Panc1 (cell line): ENCODE data around the gene CDH23. TPM values are rescaled to one million over a fixed set of nuclear protein-coding genes. Genes with fewer than 3 reads are reported as not detected.

Experiments used
- ATAC-seq: fragments of 200-7000 bp; cut with Tn5 transposase; 2 replicates; pipeline ENCODE4 v1.9.1; 2020; ENCODE audit warnings: mild to moderate bottlenecking, moderate library complexity
- BruUV-seq: library from RNA; stranded (reverse); fragments of 400-500 nt; replicated peaks from 2 replicates; lab custom pipeline; 2021; lab: Mats Ljungman, UMichigan
- CTCF ChIA-PET: fragments of 300-600 bp; sonication (Branson Sonifier 250); formaldehyde crosslinking; loops from one replicate; lab custom pipeline; 2022; ENCODE audit warnings: antibody characterized with exemption; lab: Charles Lee
- POLR2A ChIA-PET: fragments of 300-600 bp; sonication (Branson Sonifier 250); formaldehyde crosslinking; loops from one replicate; lab custom pipeline; 2022; ENCODE audit warnings: antibody characterized with exemption; lab: Charles Lee
- DNase-seq: peaks from one replicate; pipeline ENCODE4 v3.0.0-alpha.2; 2010; ENCODE audit warnings: low read depth, low spot score
- H3K27ac ChIP-seq: 2 replicates; pipeline ENCODE4 v1.5.1; 2011; ENCODE audit warnings: mild to moderate bottlenecking, low read length, inconsistent platforms
- H3K27me3 ChIP-seq: fragments of 200-500 bp; sonication (Bioruptor generic); 2 replicates; pipeline ENCODE4 v1.6.0; 2014; ENCODE audit warnings: low read length, inconsistent platforms; ENCODE audit not compliant: control insufficient read depth, insufficient read depth
- H3K36me3 ChIP-seq: fragments of 200-500 bp; sonication (Bioruptor generic); 2 replicates; pipeline ENCODE4 v1.5.1; 2014; ENCODE audit warnings: inconsistent platforms, mild to moderate bottlenecking, low read length, moderate library complexity; ENCODE audit not compliant: control insufficient read depth, insufficient read depth
- H3K4me1 ChIP-seq: 2 replicates; pipeline ENCODE4 v1.5.1; 2011; ENCODE audit warnings: inconsistent platforms, mild to moderate bottlenecking, low read length, moderate library complexity; ENCODE audit not compliant: control insufficient read depth, insufficient read depth
- H3K4me3 ChIP-seq, 2 experiments: 2 replicates each; pipeline ENCODE4 v1.5.1; 2011 to 2012; ENCODE audit warnings: low read depth in 2 of 2, low read length in 2 of 2, mild to moderate bottlenecking in 2 of 2, inconsistent platforms in 1 of 2, moderate library complexity in 1 of 2
- H3K9me3 ChIP-seq: fragments of 200-500 bp; sonication (Bioruptor generic); 2 replicates; pipeline ENCODE4 v1.5.1; 2014; ENCODE audit warnings: low read depth, mild to moderate bottlenecking, inconsistent platforms, low read length, moderate library complexity; ENCODE audit not compliant: control insufficient read depth, insufficient read depth
- CTCF ChIP-seq: fragments of 450-650 bp; IDR thresholded peaks from 2 replicates; pipeline ENCODE4 v1.5.1; 2017; ENCODE audit warnings: mild to moderate bottlenecking
- POLR2AphosphoS5 ChIP-seq: IDR thresholded peaks from 2 replicates; pipeline ENCODE4 v1.6.1; 2012; ENCODE audit warnings: mild to moderate bottlenecking, low read depth, low read length, moderate library complexity
- REST ChIP-seq, 2 experiments: IDR thresholded peaks; 2 replicates each; pipeline ENCODE4 v1.6.1; 2011 to 2012; ENCODE audit warnings: low read depth in 2 of 2, control low read depth in 1 of 2, low read length in 1 of 2, mild to moderate bottlenecking in 1 of 2, moderate library complexity in 1 of 2; ENCODE audit not compliant: insufficient read depth in 1 of 2
- SIN3A ChIP-seq: IDR thresholded peaks from 2 replicates; pipeline ENCODE4 v1.6.1; 2012; ENCODE audit warnings: low read depth, mild to moderate bottlenecking, low read length, moderate library complexity, borderline replicate concordance; ENCODE audit not compliant: insufficient read depth
- TCF7L2 ChIP-seq: IDR thresholded peaks from 2 replicates; pipeline ENCODE4 v1.6.1; 2011; ENCODE audit warnings: mild to moderate bottlenecking, low read depth, low read length, inconsistent platforms
- in situ Hi-C: cut with HindIII; loops from 2 replicates; pipeline ENCODE4 v1.10.0; 2016; ENCODE audit warnings: low sequenced_read_pairs, low pct_unique_long_range_greater_than_20kb
- intact Hi-C: fragments of 100-400 bp; cut with micrococcal nuclease; formaldehyde crosslinking; loops from one replicate; pipeline ENCODE4 v1.10.0; 2022; ENCODE audit not compliant: unreplicated experiment
- total RNA-seq: library from RNA; stranded (reverse); gene quantifications from one replicate; pipeline ENCODE4 v1.2.1, GENCODE V29; 2021; ENCODE audit not compliant: unreplicated experiment

CDH23 gene
- total RNA-seq, 1 experiment from 2014 or later, result 2.7 TPM

DNA sequence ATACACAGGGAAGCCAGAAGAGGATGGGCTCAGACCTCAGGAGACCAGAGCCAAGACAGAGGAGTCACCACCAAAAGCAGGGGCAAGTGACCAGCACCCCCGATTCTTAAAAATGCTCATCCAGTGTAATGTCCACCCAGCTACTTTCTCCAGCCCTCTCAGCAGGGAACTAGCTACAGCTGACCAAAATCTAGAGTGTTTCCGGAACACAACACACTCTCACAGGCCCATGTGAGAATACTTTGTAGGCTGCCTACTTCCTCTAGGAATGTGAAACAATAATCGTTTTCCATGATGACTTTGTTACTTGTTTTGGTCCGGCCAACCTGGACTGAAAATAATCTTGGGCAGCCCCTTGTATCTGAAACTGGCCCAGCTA, 439.9 kb downstream of the CDH23 start:
- ChIA-PET POLR2A (interaction anchor here (0.9 kb wide), 1 partner anchor 12 kb away, joined by 3 read pairs; no protein-coding TSS in a partner anchor), CTCF (interaction anchor here (0.7 to 4.8 kb wide), 3 partner anchors 17 to 62 kb away, joined by 3 to 49 read pairs (median 4); no protein-coding TSS in a partner anchor)
- H3K9me3 ChIP-seq, result no peaks in the 10 kb centered on the region
- intact Hi-C loops, result loop anchor here (5.0 kb wide), 1 partner anchor 61 kb away; no protein-coding TSS in a partner anchor
- peak overlapping the region; percentile 92 for H3K27ac ChIP-seq
- DNase-seq, result no peak
- peaks cover 11% of the 10 kb centered on the region for H3K36me3 ChIP-seq
- ATAC-seq, result no peak
- BruUV-seq, result no TSS peak
- in situ Hi-C loops, result no loop called here
- H3K4me3 ChIP-seq, result peak overlapping the region in 1 of 2 experiments; percentile 26; a peak in 2 of 4 replicates
- no peak for TF ChIP-seq SIN3A
- H3K4me1 ChIP-seq, result peaks cover 88% of the 10 kb centered on the region
- H3K27me3 ChIP-seq, result no peaks in the 10 kb centered on the region

DNA sequence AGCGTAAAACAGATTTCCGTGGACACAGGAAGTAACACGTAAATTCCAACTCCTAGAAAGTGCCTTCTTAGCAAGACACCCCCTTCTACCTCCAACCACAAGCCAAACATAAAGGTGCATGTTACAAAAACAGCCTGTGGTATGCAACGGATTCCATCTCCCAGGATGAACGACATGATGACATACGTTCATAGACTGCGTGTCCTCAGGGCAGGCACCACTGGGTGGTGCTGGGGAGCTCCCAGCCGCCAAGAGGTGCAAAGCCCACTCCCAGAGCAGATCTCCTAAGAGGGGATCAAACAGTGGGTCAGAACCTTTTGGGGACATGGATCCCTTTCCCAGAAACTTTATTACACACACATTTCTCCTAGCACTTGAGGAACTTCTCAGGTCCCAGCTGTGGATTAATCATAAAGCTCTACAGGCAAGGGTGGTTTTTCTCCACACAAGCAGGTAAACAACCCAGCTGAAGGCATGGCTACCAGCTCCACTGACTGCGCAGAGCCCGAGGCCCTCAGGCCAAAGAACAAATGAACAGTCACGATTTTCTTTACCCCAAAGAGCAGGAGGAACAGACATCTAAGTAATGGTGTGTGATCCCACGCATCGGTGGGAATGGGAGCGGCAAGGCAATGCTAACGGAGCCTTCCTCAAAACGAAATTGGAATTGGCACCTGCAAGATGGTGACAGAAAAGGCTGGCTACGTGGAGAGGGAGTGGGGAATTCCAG, 440.5 kb downstream of the CDH23 start:
- DNase-seq, result no peak
- TF ChIP-seq SIN3A, result no peak
- peak; percentile 93 for TF ChIP-seq CTCF
- Histone ChIP-seq H3K36me3 (peaks cover 4% of the 10 kb centered on the region), H3K27ac (peak overlapping the region; percentile 92), H3K9me3 (no peaks in the 10 kb centered on the region), H3K27me3 (no peaks in the 10 kb centered on the region), H3K4me3 (peak overlapping the region in 1 of 2 experiments; percentile 26; a peak in 2 of 4 replicates), H3K4me1 (peaks cover 89% of the 10 kb centered on the region)
- ChIA-PET POLR2A (interaction anchor here (0.6 to 4.0 kb wide), 4 partner anchors 12 to 35 kb away, joined by 3 to 33 read pairs (median 4); partner anchors contain the start of gene PSAP), CTCF (interaction anchor here (0.5 to 4.8 kb wide), 4 partner anchors 16 to 391 kb away, joined by 3 to 49 read pairs (median 4); no protein-coding TSS in a partner anchor)
- ATAC-seq, result peak; percentile 61
- BruUV-seq, result no TSS peak
- in situ Hi-C loops, result no loop called here
- intact Hi-C loops, result loop anchor here (5.0 kb wide), 1 partner anchor 60 kb away; no protein-coding TSS in a partner anchor

DNA sequence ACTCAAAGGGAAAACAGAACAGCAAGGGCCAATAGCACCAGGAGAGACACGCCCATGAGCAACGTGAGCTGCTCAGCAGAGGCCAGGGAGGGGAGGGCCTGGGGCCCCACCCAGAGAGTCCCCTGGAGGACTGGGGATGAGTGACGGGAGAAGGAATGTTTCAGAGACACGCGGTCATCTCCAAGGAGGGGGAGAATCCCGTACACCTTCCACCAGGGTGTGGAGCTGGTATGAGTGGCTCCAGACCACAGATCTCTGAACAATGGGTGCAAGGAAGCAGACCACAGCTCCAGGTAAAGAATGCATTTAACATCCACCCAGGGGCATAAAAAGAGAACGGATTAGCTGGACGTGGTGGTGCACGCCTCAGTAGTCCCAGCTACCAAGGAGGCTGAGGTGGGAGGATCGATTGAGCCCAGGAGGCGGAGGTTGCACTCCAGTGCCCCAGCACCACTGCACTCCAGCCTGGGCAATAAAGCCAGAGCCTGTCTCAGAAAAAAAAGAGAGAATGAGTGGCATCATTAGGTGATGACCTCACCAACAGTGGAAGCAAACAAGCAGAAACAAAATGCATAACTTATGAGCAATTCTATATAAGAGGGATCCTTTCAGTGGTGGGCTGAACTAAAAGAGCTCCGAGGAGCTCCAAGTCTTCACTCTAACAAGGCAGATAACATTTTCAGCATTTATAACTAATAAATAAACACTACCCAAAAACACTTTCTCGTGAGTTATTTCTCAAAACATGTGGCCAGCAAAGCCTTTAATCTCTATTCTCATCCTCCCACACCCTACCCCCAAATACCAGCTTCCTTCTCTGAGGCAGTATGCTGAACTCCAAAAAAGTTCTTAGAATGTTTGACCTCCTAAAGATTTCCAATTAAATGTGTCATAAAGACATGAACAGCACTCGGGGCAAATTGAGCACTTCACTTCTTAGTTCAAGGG, 441.8 kb downstream of the CDH23 start:
- 0 out of 2 replicates have a peak, but pooled peaks cover 2% of the 10 kb centered on the region for H3K36me3 ChIP-seq
- H3K4me3 ChIP-seq, result peak overlapping the region in 1 of 2 experiments; percentile 26; a peak in 2 of 4 replicates
- no TSS peak for BruUV-seq
- no peaks in the 10 kb centered on the region for H3K9me3 ChIP-seq
- CTCF ChIA-PET, result interaction anchor here (0.6 to 4.8 kb wide), 3 partner anchors 11 to 383 kb away, joined by 4 to 49 read pairs (median 4); no protein-coding TSS in a partner anchor
- POLR2A ChIA-PET, result interaction anchor here (0.6 to 4.0 kb wide), 3 partner anchors 11 to 22 kb away, joined by 3 to 33 read pairs (median 17); partner anchors contain the start of gene PSAP
- H3K27ac ChIP-seq, result peak overlapping the region; percentile 92
- no peaks in the 10 kb centered on the region for H3K27me3 ChIP-seq
- no peak for DNase-seq
- in situ Hi-C loops (no loop called here), intact Hi-C loops (loop anchor here (5.0 kb wide), 1 partner anchor 59 kb away; no protein-coding TSS in a partner anchor)
- TF ChIP-seq CTCF, result no peak
- TF ChIP-seq TCF7L2, result no peak
- TF ChIP-seq SIN3A, result no peak
- no peak for TF ChIP-seq POLR2AphosphoS5
- no peak for TF ChIP-seq REST (IDR thresholded peaks at IDR 0.05; ENCODE audit: insufficient read depth in 1 of 2, low read depth in 2 of 2, low read length in 1 of 2)
- ATAC-seq, result peak; percentile 58
- peaks cover 97% of the 10 kb centered on the region for H3K4me1 ChIP-seq
